Smooth muscle cell (in vitro differentiated cells): Measurements from ENCODE around the gene PLXNC1. TPM values are rescaled to one million over a fixed set of nuclear protein-coding genes. Genes with fewer than 3 reads are reported as not detected.

Source experiments
- DNase-seq: peaks from one replicate; lab custom pipeline; 2025; ENCODE audit not compliant: unreplicated experiment; lab: John Stamatoyannopoulos, UW
- H2AFZ ChIP-seq: fragments of 200-600 bp; sonication (generic); 2 replicates; pipeline ENCODE4 v1.6.0; 2016; ENCODE audit warnings: antibody characterized with exemption, low read depth, mild to moderate bottlenecking
- H3F3A ChIP-seq: fragments of 200-600 bp; sonication (generic); 2 replicates; pipeline ENCODE4 v1.6.0; 2017; ENCODE audit warnings: antibody characterized with exemption, low read depth
- H3K27ac ChIP-seq: fragments of 200-600 bp; sonication (generic); 2 replicates; pipeline ENCODE4 v1.5.1; 2016; ENCODE audit warnings: low read depth, mild to moderate bottlenecking
- H3K27me3 ChIP-seq: fragments of 200-600 bp; sonication (generic); 2 replicates; pipeline ENCODE4 v1.6.1; 2016; ENCODE audit warnings: low read depth, mild to moderate bottlenecking
- H3K36me3 ChIP-seq: fragments of 200-600 bp; sonication (generic); 2 replicates; pipeline ENCODE4 v1.5.1; 2016; ENCODE audit warnings: low read depth
- H3K4me1 ChIP-seq: fragments of 200-600 bp; sonication (generic); 2 replicates; pipeline ENCODE4 v1.5.1; 2016; ENCODE audit warnings: low read depth
- H3K4me2 ChIP-seq: fragments of 200-600 bp; sonication (generic); 2 replicates; pipeline ENCODE4 v1.6.0; 2016; ENCODE audit warnings: mild to moderate bottlenecking
- H3K4me3 ChIP-seq: fragments of 200-600 bp; sonication (generic); 2 replicates; pipeline ENCODE4 v1.5.1; 2016; ENCODE audit warnings: mild to moderate bottlenecking
- H3K79me2 ChIP-seq: fragments of 200-600 bp; sonication (generic); 2 replicates; pipeline ENCODE4 v1.6.0; 2016; ENCODE audit warnings: low read depth, mild to moderate bottlenecking
- H3K9ac ChIP-seq: fragments of 200-600 bp; sonication (generic); 2 replicates; pipeline ENCODE4 v1.6.0; 2016; ENCODE audit warnings: low read depth
- H3K9me3 ChIP-seq: fragments of 200-600 bp; sonication (generic); replicated peaks from 2 replicates; pipeline ENCODE4 v1.5.1; 2016; ENCODE audit warnings: low read depth
- H4K20me1 ChIP-seq: fragments of 200-600 bp; sonication (generic); 2 replicates; pipeline ENCODE4 v1.6.0; 2016; ENCODE audit warnings: low read depth
- CTCF ChIP-seq: fragments of 200-600 bp; sonication (generic); IDR thresholded peaks from 2 replicates; pipeline ENCODE4 v1.5.1; 2017; ENCODE audit warnings: borderline replicate concordance, mild to moderate bottlenecking, antibody characterized with exemption; ENCODE audit not compliant: insufficient read depth, poor library complexity, severe bottlenecking
- WGBS: methylation state at CpG from one replicate; pipeline ENCODE4 v1.1.7; 2016; ENCODE audit warnings: low lambda C conversion rate; 5-methylcytosine and 5-hydroxymethylcytosine counted together
- polyA plus RNA-seq: library from polyadenylated mRNA; unstranded; fragments of >200 nt; fragmentation: Nextera tagmentation; extraction: Ambion mirVana; gene quantifications from 2 replicates; pipeline ENCODE4 v1.2.1, GENCODE V29; 2016
- total RNA-seq: library from RNA; depleted of rRNA; stranded (reverse); fragments of >200 nt; gene quantifications from 2 replicates; pipeline ENCODE4 v1.2.3, GENCODE V29; 2014

The PLXNC1 gene
- total and polyA plus RNA-seq, 2 experiments from 2014 or later, result 0.49 to 0.66 TPM

- Histone ChIP-seq H3K4me3 (no peak overlapping the region), H3K79me2 (no peaks in the 10 kb centered on the region), H3K4me2 (no peak overlapping the region), H3K27me3 (no peaks in the 10 kb centered on the region), H2AFZ (no peak overlapping the region), H3F3A (no peaks in the 10 kb centered on the region), H3K9me3 (no peaks in the 10 kb centered on the region), H3K36me3 (no peaks in the 10 kb centered on the region), H3K9ac (no peak overlapping the region), H3K27ac (no peak overlapping the region), H3K4me1 (peaks cover 10% of the 10 kb centered on the region), H4K20me1 (no peaks in the 10 kb centered on the region)
- WGBS, result 97% methylated on average over 4 of the region's 4 CpGs
- no peak for TF ChIP-seq CTCF
- DNase-seq, result no peak
These were observed 40.5 kb upstream of the PLXNC1 start for GRCh38 chr12:94107910-94108309.

GRCh38 chr12:94109160-94109559 lies 39.2 kb upstream of the PLXNC1 start:
- no peak for TF ChIP-seq CTCF
- Histone ChIP-seq H3K9me3 (no peaks in the 10 kb centered on the region), H3K27me3 (no peaks in the 10 kb centered on the region), H3K4me2 (peak overlapping the region; percentile 44), H2AFZ (no peak overlapping the region), H4K20me1 (no peaks in the 10 kb centered on the region), H3K27ac (no peak overlapping the region), H3K79me2 (no peaks in the 10 kb centered on the region), H3K4me1 (peaks cover 10% of the 10 kb centered on the region), H3K36me3 (no peaks in the 10 kb centered on the region), H3K9ac (no peak overlapping the region), H3K4me3 (no peak overlapping the region), H3F3A (no peaks in the 10 kb centered on the region)
- 13% methylated on average over 4 of the region's 5 CpGs for WGBS
- peak; percentile 15 for DNase-seq

GRCh38 chr12:94110258-94110657 lies 38.1 kb upstream of the PLXNC1 start:
- Histone ChIP-seq H3K27me3 (no peaks in the 10 kb centered on the region), H3K4me2 (no peak overlapping the region), H3K4me1 (peaks cover 10% of the 10 kb centered on the region), H3F3A (no peaks in the 10 kb centered on the region), H3K36me3 (no peaks in the 10 kb centered on the region), H3K79me2 (no peaks in the 10 kb centered on the region), H4K20me1 (no peaks in the 10 kb centered on the region), H3K27ac (no peak overlapping the region), H2AFZ (no peak overlapping the region), H3K4me3 (no peak overlapping the region), H3K9me3 (no peaks in the 10 kb centered on the region), H3K9ac (no peak overlapping the region)
- no peak for TF ChIP-seq CTCF
- DNase-seq, result no peak
- 84% methylated on average over 9 of the region's 9 CpGs for WGBS

- H3F3A ChIP-seq, result no peaks in the 10 kb centered on the region
- 78% methylated on average over 2 of the region's 2 CpGs for WGBS
These were observed 37.1 kb upstream of the PLXNC1 start for GRCh38 chr12:94111302-94111701.

More at GRCh38 chr12:94111302-94111701, 37.1 kb upstream of the PLXNC1 start:
- no peak overlapping the region for H3K4me2 ChIP-seq
- no peak for DNase-seq
- no peak overlapping the region for H3K9ac ChIP-seq
- no peak for TF ChIP-seq CTCF
- no peaks in the 10 kb centered on the region for H3K27me3 ChIP-seq
- H4K20me1 ChIP-seq, result no peaks in the 10 kb centered on the region
- peaks cover 10% of the 10 kb centered on the region for H3K4me1 ChIP-seq
- no peak overlapping the region for H2AFZ ChIP-seq
- no peaks in the 10 kb centered on the region for H3K79me2 ChIP-seq
- H3K4me3 ChIP-seq, result no peak overlapping the region
- no peaks in the 10 kb centered on the region for H3K9me3 ChIP-seq
- no peak overlapping the region for H3K27ac ChIP-seq
- H3K36me3 ChIP-seq, result no peaks in the 10 kb centered on the region
